ENCODE data around the gene STARD5.
"Not testable (repeated sequence)": the region's sequence is repeated elsewhere in the genome, so short reads cannot be mapped to it uniquely, and the experiment has no call there.

The STARD5 gene

GRCh38 chr15:81323944-81324881 lies at the start of gene STARD5:
Gene STARD5 (minus strand): TSS chr15:81324141. CDS start chr15:81324099, 42 bp downstream.
- DNase-seq (ENCODE audit: low read depth in 3 of 3) = peak; percentile 95 to 99 (median 96)

DNA sequence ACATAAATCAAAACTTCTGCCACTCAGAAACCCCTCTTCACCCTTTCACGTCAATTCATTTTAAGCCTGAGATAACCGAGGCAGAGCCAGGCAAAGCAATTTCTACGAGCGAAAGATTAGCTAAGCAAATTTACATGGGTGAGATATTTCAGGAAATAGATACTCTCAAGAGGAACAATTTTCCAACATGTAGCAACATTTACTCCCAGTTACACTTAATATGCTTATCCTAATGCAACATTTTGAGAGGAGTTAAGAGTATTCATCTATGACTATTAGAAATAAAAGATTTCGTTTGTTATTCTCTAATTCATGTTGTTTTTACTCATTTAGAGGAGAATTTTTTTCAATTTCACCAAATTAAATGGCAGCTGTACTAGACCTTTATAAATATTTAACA lies 49.2 kb upstream of the STARD5 start:
- no peak for DNase-seq (ENCODE audit: low read depth in 3 of 3)

GRCh38 chr15:81372575-81372974 lies 48.6 kb upstream of the STARD5 start:
- DNase-seq (ENCODE audit: low read depth in 3 of 3) = no peak

DNA sequence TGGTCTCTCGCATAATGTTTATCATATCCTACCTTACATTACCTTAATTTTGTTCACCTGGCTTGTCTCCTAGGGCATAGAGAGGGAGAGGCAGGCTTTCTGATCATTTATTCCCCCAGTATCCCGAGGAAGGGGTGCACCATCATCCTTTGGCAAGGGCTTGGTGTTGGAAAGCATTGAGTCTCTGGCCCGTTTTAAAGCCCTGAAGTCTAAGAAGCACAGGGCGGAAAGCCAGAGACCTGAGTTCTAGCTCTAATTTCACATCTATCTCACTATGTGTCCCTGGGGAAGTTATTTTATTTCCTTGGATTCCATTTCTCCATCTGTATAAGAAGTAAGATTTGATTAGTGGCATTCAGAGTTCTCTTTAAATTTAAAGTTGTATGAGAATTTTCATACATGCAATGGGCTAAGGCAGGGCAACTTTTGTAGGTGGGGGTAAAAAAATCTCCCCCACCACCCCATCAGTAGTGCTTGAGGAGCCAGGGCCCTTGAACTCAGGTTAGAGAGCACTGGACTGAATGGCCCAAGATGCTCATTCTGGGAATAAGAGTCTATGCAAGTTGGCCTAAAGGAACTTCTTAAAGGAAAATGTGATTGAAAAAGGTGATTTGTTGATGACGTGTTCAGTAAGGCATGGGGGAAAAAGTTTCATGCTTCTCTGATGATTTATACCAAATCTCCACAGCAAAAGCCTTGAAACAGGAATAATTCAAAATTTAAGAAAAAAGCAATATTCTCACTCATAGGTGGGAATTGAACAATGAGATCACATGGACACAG lies 40.0 kb upstream of the STARD5 start:
- DNase-seq (ENCODE audit: low read depth in 3 of 3) = no peak

GRCh38 chr15:81363276-81363675 lies 39.3 kb upstream of the STARD5 start:
- DNase-seq (ENCODE audit: low read depth in 3 of 3) = no peak

GRCh38 chr15:81362790-81363189 lies 38.8 kb upstream of the STARD5 start:
- DNase-seq (ENCODE audit: low read depth in 3 of 3) = no peak

DNA sequence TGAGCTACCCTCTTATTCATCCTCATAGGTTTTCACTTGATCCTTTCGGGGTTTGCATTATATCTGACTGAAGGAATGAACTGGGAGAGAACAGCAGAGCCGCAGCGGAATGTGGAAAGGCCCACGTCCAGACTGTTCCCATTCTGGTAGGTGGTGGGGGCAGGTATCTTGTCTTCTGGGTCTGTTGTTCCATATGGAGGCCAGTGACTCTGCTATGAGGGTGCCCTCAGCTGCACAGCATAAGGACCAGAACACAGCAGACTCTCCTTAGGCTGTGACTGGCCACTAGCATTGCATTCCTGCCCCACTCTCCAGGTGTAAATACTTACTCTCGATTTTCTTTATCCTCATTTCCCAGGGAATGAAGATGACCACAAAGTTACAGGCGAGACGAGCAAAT lies 38.0 kb upstream of the STARD5 start:
- no peak for DNase-seq (ENCODE audit: low read depth in 3 of 3)

- DNase-seq (ENCODE audit: low read depth in 3 of 3) = no peak
These were observed 36.5 kb upstream of the STARD5 start for GRCh38 chr15:81360491-81360890.

- no peak for DNase-seq (ENCODE audit: low read depth in 3 of 3)
These were observed 34.3 kb upstream of the STARD5 start for GRCh38 chr15:81358248-81358647.

- DNase-seq (ENCODE audit: low read depth in 3 of 3) = no peak
These were observed 33.3 kb upstream of the STARD5 start for GRCh38 chr15:81357180-81357686.

GRCh38 chr15:81356252-81356651 lies 32.3 kb upstream of the STARD5 start:
- DNase-seq (ENCODE audit: low read depth in 3 of 3) = no peak

DNA sequence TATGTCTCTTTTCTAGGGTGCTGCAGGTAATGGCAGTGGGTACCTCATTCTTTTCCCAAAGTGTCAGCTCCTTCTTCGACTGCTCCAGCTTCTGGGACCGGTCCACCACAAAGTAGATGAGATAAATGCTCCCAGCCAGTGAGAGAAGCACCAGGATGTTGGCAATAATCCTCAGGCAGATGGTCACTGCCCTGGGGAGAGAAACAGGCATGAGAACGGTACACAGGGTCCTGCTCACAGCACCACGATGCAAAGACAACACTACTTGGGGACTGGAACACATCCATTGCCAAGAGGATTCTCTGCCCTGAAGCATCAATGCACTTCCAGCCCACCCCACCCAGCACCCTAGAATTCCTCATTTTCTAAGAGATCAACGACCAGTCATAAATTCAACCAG lies 27.7 kb upstream of the STARD5 start:
- no peak for DNase-seq (ENCODE audit: low read depth in 3 of 3)

GRCh38 chr15:81349271-81349670 lies 25.3 kb upstream of the STARD5 start:
- DNase-seq (ENCODE audit: low read depth in 3 of 3) = no peak

GRCh38 chr15:81348691-81349090 lies 24.8 kb upstream of the STARD5 start:
- not testable (repeated sequence) for DNase-seq (ENCODE audit: low read depth in 3 of 3)

- DNase-seq (ENCODE audit: low read depth in 3 of 3) = no peak
These were observed 24.0 kb upstream of the STARD5 start for GRCh38 chr15:81347910-81348309.

DNA sequence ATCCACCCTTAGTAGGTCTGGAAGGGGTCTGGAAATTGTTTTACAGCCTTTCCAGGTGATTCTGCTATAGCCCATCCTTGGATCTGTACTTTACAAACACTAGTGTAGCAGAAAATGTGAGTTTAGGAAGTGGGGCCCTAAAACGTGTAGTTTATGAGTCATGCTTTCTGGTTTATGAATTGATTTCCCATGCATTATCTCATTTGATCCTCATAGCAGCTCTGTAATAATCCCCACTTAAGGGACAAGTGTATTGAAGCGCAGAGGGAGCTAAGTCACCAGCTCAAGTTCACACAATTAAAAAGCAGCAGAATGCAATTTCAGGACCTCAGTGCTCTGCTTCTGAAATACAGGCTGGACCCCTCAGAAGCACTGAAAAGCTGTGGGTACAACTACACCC lies 22.7 kb upstream of the STARD5 start:
- no peak for DNase-seq (ENCODE audit: low read depth in 3 of 3)

- no peak for DNase-seq (ENCODE audit: low read depth in 3 of 3)
These were observed 19.4 kb upstream of the STARD5 start for GRCh38 chr15:81343371-81343770.

DNA sequence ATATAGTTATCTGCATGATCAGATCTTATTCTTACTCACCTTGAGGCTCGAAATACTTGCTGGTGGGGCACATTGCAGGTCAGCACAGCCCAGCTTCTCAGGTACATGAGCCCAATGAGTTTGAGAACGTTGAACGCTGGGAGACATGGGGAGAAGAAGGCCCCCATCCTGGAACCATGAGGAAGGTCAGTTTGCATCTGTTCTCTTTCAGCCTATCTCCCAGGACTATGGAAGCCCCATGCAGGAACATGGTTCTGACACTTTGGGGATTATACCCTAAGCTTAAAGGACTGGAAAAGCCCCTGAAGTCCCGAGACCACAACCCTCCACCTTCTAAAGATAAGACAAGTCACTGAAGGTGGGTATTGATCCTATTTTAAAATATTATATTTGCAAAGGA lies 17.4 kb upstream of the STARD5 start:
- no peak for DNase-seq (ENCODE audit: low read depth in 3 of 3)

- DNase-seq (ENCODE audit: low read depth in 3 of 3) = no peak
These were observed 15.9 kb upstream of the STARD5 start for GRCh38 chr15:81339851-81340250.

- no peak for DNase-seq (ENCODE audit: low read depth in 3 of 3)
These were observed 15.4 kb upstream of the STARD5 start for GRCh38 chr15:81339321-81339720.

GRCh38 chr15:81338170-81339007 lies 14.4 kb upstream of the STARD5 start:
- DNase-seq (ENCODE audit: low read depth in 3 of 3) = no peak

DNA sequence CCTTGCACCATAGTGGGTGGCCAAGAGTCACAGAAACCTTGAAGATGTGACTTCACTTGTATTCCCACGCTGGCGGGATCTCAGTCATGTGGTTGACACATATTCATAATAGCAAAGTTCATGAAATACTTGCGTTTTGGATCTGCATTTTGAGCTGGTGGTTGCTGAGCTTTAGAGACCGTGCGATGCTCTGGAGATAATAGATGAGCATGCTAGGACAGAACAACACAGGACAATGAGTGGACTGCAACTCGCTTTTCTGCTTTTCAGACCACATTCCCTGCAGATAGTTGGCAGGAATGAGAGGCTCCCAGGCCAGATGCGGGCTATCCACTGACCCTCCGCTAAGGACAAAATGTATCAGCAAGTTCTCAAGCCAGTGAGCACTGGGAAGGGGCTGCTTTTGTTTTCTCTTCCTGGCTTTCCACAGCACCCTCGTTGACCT lies 13.8 kb upstream of the STARD5 start:
- no peak for DNase-seq (ENCODE audit: low read depth in 3 of 3)
